ENCODE results near the gene ABCB9. TPM values are rescaled to one million over a fixed set of nuclear protein-coding genes. Genes with fewer than 3 reads are reported as not detected.

Gene ABCB9
- polyA plus RNA-seq, 1 donor from 2014 or later = 19.7 TPM

- no peak overlapping the region for H3K9ac ChIP-seq (ENCODE audit: low read length)
- no peak overlapping the region for H3K4me3 ChIP-seq (ENCODE audit: low read length)
- H3K27ac ChIP-seq (ENCODE audit: low read length) = no peak overlapping the region
- H2AFZ ChIP-seq (ENCODE audit: low read depth, low read length) = no peak overlapping the region
- H3K4me2 ChIP-seq (ENCODE audit: low read length) = no peak overlapping the region
- H3K79me2 ChIP-seq (replicated peaks; ENCODE audit: insufficient read depth, low read length) = no peaks in the 10 kb centered on the region
- H3K9me3 ChIP-seq (ENCODE audit: low read length) = no peaks in the 10 kb centered on the region
- H3K27me3 ChIP-seq (ENCODE audit: insufficient read depth, low read depth, low read length) = no peaks in the 10 kb centered on the region
- H3F3A ChIP-seq (ENCODE audit: insufficient read depth, low read length, poor library complexity, severe bottlenecking) = no peaks in the 10 kb centered on the region
- no peaks in the 10 kb centered on the region for H3K9me2 ChIP-seq (ENCODE audit: insufficient read depth, low read length)
- no peaks in the 10 kb centered on the region for H4K20me1 ChIP-seq (ENCODE audit: insufficient read depth)
- H3K36me3 ChIP-seq (ENCODE audit: insufficient read depth, low read length) = no peaks in the 10 kb centered on the region
- TF ChIP-seq EP300 (conservative IDR thresholded peaks at IDR 0.05; ENCODE audit: poor library complexity, severe bottlenecking) (no peak), POLR2AphosphoS5 (IDR thresholded peaks at IDR 0.05) (no peak), RAD21 (conservative IDR thresholded peaks at IDR 0.05) (no peak), EZH2 (IDR thresholded peaks at IDR 0.05; ENCODE audit: borderline replicate concordance, insufficient read depth, low read length, poor library complexity, severe bottlenecking) (no peak), TAF1 (IDR thresholded peaks at IDR 0.05; ENCODE audit: low read depth) (no peak), MXI1 (conservative IDR thresholded peaks at IDR 0.05; ENCODE audit: poor library complexity, severe bottlenecking) (no peak), SMC3 (conservative IDR thresholded peaks at IDR 0.05; ENCODE audit: poor library complexity) (no peak)
- TF ChIP-seq, protein P1, sequence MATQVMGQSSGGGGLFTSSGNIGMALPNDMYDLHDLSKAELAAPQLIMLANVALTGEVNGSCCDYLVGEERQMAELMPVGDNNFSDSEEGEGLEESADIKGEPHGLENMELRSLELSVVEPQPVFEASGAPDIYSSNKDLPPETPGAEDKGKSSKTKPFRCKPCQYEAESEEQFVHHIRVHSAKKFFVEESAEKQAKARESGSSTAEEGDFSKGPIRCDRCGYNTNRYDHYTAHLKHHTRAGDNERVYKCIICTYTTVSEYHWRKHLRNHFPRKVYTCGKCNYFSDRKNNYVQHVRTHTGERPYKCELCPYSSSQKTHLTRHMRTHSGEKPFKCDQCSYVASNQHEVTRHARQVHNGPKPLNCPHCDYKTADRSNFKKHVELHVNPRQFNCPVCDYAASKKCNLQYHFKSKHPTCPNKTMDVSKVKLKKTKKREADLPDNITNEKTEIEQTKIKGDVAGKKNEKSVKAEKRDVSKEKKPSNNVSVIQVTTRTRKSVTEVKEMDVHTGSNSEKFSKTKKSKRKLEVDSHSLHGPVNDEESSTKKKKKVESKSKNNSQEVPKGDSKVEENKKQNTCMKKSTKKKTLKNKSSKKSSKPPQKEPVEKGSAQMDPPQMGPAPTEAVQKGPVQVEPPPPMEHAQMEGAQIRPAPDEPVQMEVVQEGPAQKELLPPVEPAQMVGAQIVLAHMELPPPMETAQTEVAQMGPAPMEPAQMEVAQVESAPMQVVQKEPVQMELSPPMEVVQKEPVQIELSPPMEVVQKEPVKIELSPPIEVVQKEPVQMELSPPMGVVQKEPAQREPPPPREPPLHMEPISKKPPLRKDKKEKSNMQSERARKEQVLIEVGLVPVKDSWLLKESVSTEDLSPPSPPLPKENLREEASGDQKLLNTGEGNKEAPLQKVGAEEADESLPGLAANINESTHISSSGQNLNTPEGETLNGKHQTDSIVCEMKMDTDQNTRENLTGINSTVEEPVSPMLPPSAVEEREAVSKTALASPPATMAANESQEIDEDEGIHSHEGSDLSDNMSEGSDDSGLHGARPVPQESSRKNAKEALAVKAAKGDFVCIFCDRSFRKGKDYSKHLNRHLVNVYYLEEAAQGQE (IDR thresholded peaks at IDR 0.05; ENCODE audit: borderline replicate concordance) = no peak
- TF ChIP-seq, protein P2, sequence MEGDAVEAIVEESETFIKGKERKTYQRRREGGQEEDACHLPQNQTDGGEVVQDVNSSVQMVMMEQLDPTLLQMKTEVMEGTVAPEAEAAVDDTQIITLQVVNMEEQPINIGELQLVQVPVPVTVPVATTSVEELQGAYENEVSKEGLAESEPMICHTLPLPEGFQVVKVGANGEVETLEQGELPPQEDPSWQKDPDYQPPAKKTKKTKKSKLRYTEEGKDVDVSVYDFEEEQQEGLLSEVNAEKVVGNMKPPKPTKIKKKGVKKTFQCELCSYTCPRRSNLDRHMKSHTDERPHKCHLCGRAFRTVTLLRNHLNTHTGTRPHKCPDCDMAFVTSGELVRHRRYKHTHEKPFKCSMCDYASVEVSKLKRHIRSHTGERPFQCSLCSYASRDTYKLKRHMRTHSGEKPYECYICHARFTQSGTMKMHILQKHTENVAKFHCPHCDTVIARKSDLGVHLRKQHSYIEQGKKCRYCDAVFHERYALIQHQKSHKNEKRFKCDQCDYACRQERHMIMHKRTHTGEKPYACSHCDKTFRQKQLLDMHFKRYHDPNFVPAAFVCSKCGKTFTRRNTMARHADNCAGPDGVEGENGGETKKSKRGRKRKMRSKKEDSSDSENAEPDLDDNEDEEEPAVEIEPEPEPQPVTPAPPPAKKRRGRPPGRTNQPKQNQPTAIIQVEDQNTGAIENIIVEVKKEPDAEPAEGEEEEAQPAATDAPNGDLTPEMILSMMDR (IDR thresholded peaks at IDR 0.05; ENCODE audit: poor library complexity, severe bottlenecking) = no peak
These were observed 30.9 kb downstream of the ABCB9 start for GRCh38 chr12:122935318-122935717.

DNA sequence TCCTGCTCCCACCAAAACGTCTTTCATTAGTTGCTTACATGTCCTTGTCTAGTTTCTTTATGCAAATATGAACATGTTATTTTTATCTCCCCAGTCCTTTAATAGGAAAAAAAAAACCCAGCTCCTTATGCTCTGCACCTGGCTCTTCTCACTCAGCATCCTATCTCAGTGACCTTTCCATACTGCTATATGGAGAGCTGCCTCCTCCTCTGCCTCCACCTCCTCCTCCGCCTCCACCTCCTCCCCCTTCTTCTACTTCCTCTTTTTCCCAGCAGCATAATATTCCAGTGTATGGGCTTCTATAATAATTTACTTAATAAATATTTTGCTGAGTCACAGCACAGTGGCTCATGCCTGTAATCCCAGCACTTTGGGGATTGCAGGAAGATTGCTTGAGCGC is 31.5 kb downstream of the ABCB9 start:
- no peaks in the 10 kb centered on the region for H3F3A ChIP-seq (ENCODE audit: insufficient read depth, low read length, poor library complexity, severe bottlenecking)
- H3K9me2 ChIP-seq (ENCODE audit: insufficient read depth, low read length) = no peaks in the 10 kb centered on the region
- H3K36me3 ChIP-seq (ENCODE audit: insufficient read depth, low read length) = no peaks in the 10 kb centered on the region
- H2AFZ ChIP-seq (ENCODE audit: low read depth, low read length) = no peak overlapping the region
- H3K4me2 ChIP-seq (ENCODE audit: low read length) = no peak overlapping the region
- H3K79me2 ChIP-seq (replicated peaks; ENCODE audit: insufficient read depth, low read length) = no peaks in the 10 kb centered on the region
- no peaks in the 10 kb centered on the region for H3K27me3 ChIP-seq (ENCODE audit: insufficient read depth, low read depth, low read length)
- no peak overlapping the region for H3K9ac ChIP-seq (ENCODE audit: low read length)
- H3K27ac ChIP-seq (ENCODE audit: low read length) = no peak overlapping the region
- TF ChIP-seq EP300 (conservative IDR thresholded peaks at IDR 0.05; ENCODE audit: poor library complexity, severe bottlenecking) = no peak
- TF ChIP-seq EZH2 (IDR thresholded peaks at IDR 0.05; ENCODE audit: borderline replicate concordance, insufficient read depth, low read length, poor library complexity, severe bottlenecking) = no peak
- TF ChIP-seq SMC3 (conservative IDR thresholded peaks at IDR 0.05; ENCODE audit: poor library complexity) = no peak
- TF ChIP-seq MXI1 (conservative IDR thresholded peaks at IDR 0.05; ENCODE audit: poor library complexity, severe bottlenecking) = no peak
- TF ChIP-seq POLR2AphosphoS5 (IDR thresholded peaks at IDR 0.05) = no peak
- TF ChIP-seq, protein P2 (IDR thresholded peaks at IDR 0.05; ENCODE audit: poor library complexity, severe bottlenecking) = no peak
- TF ChIP-seq RAD21 (conservative IDR thresholded peaks at IDR 0.05) = no peak
- TF ChIP-seq, protein P1 (IDR thresholded peaks at IDR 0.05; ENCODE audit: borderline replicate concordance) = no peak
- TF ChIP-seq TAF1 (IDR thresholded peaks at IDR 0.05; ENCODE audit: low read depth) = no peak
- no peak overlapping the region for H3K4me3 ChIP-seq (ENCODE audit: low read length)
- no peaks in the 10 kb centered on the region for H4K20me1 ChIP-seq (ENCODE audit: insufficient read depth)
- no peaks in the 10 kb centered on the region for H3K9me3 ChIP-seq (ENCODE audit: low read length)
